Sigmoid colon (tissue), 7 donors: ENCODE measurements around the gene PLXNB2. TPM values are rescaled to one million over a fixed set of nuclear protein-coding genes. Genes with fewer than 3 reads are reported as not detected.

ENCODE experiments used
- DNase-seq: peaks from one replicate; pipeline ENCODE4 v3.0.0-alpha.2; 2019
- H3K27ac ChIP-seq, 4 donors: fragments of 200-600 bp; sonication (generic); one replicate each; pipeline ENCODE4 v1.5.1; 2016 to 2019; ENCODE audit warnings: mild to moderate bottlenecking in 1 of 4
- H3K27me3 ChIP-seq, 3 donors: fragments of 200-600 bp; sonication (generic); one replicate each; pipeline ENCODE4 v1.5.1; 2019; ENCODE audit warnings: mild to moderate bottlenecking in 1 of 3
- H3K36me3 ChIP-seq, 4 donors: fragments of 200-600 bp; sonication (generic); one replicate each; pipeline ENCODE4 v1.5.1; 2016 to 2019
- H3K4me1 ChIP-seq, 4 donors: fragments of 200-600 bp; sonication (generic); one replicate each; pipeline ENCODE4 v1.5.1; 2017 to 2019
- H3K4me3 ChIP-seq, 4 donors: fragments of 200-600 bp; sonication (generic); one replicate each; pipeline ENCODE4 v1.5.1; 2017 to 2019; ENCODE audit warnings: mild to moderate bottlenecking in 2 of 4, moderate library complexity in 1 of 4
- H3K9me3 ChIP-seq, 4 donors: fragments of 200-600 bp in 3 of 4; sonication (generic) in 3 of 4; one replicate each; pipeline versions ENCODE4 v1.5.1 to v1.6.1; 2013 to 2019
- CTCF ChIP-seq, 4 experiments: fragments of 450-650 bp in 3 of 4; fragments of 200-600 bp in 1 of 4; IDR thresholded peaks; one replicate each; pipeline ENCODE4 v1.5.1; 2016 to 2019; ENCODE audit warnings: antibody characterized with exemption in 4 of 4, mild to moderate bottlenecking in 3 of 4, moderate library complexity in 2 of 4
- EP300 ChIP-seq, 4 donors: sonication (generic); formaldehyde crosslinking; IDR thresholded peaks; one replicate each; pipeline ENCODE4 v1.6.1; 2017; ENCODE audit warnings: antibody characterized with exemption in 4 of 4
- POLR2A ChIP-seq, 2 donors: fragments of 450-650 bp; IDR thresholded peaks; one replicate each; pipeline ENCODE4 v1.6.1; 2016; ENCODE audit warnings: antibody characterized with exemption in 2 of 2, mild to moderate bottlenecking in 2 of 2, moderate library complexity in 2 of 2
- POLR2AphosphoS5 ChIP-seq, 4 donors: sonication (generic); formaldehyde crosslinking; IDR thresholded peaks; one replicate each; pipeline ENCODE4 v1.6.1; 2017; ENCODE audit warnings: antibody characterized with exemption in 4 of 4
- WGBS, 2 donors: extraction: QIAGEN DNeasy Blood & Tissue Kit; methylation state at CpG; one replicate each; pipeline ENCODE4 v1.1.7; 2013; 5-methylcytosine and 5-hydroxymethylcytosine counted together
- intact Hi-C: fragments of 100-400 bp; cut with DNase I; formaldehyde crosslinking; loops from one replicate; pipeline ENCODE4 v1.15.1; 2023
- polyA plus RNA-seq, 3 donors: library from polyadenylated mRNA; stranded (reverse); fragments of 200-250 nt; gene quantifications; one replicate each; pipeline ENCODE4 v1.2.3, GENCODE V29; 2013
- total RNA-seq, 4 donors: library from RNA; depleted of rRNA; stranded (reverse); fragments of >200 nt; gene quantifications; one replicate each; pipeline ENCODE4 v1.1.0, GENCODE V29; 2016
- donor health status: healthy with polysubstance abuse.
- donor health status: Bipolar disorder and iron deficiency.
- donor health status: healthy.

The PLXNB2 gene
- total and polyA plus RNA-seq, 7 donors = 18.6 to 150 (median 67.5) TPM

DNA sequence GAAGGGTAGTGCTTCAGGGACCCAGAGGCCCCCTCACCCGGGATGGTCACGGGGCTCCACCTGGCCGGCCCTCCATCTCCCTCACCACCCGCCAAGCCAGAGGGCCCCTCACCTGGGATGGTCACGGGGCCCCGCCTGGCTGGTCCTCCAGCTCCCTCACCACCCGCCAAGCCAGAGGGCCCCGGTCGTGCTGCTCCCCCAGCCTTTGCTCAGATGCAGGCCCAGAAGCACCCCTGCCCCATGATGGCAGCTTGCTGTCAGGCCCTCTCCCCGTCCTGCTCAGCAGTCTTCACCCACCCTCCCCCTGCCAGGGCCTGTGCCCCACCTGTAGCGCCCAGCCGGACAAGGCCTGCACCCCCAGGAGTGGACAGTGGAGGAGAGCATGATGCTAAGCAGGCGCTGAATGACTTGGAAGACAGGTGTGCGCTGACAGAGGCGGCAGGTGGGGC lies 12.1 kb upstream of the PLXNB2 start:
- no peak overlapping the region for H3K27ac ChIP-seq
- no peaks in the 10 kb centered on the region for H3K36me3 ChIP-seq
- H3K9me3 ChIP-seq = no peaks in the 10 kb centered on the region
- TF ChIP-seq POLR2A (IDR thresholded peaks at IDR 0.05) = no peak
- TF ChIP-seq CTCF (IDR thresholded peaks at IDR 0.05) = no peak
- TF ChIP-seq EP300 (IDR thresholded peaks at IDR 0.05) = no peak
- no peak for TF ChIP-seq POLR2AphosphoS5 (IDR thresholded peaks at IDR 0.05)
- intact Hi-C loops = no loop called here
- DNase-seq = no peak
- no peaks in the 10 kb centered on the region for H3K4me1 ChIP-seq
- H3K4me3 ChIP-seq = no peak overlapping the region
- H3K27me3 ChIP-seq = no peaks in the 10 kb centered on the region
- WGBS, 2 donors = 92 to 95% methylated on average over 15 of the region's 15 CpGs

- Histone ChIP-seq H3K4me3 (no peak overlapping the region), H3K36me3 (no peaks in the 10 kb centered on the region), H3K9me3 (no peaks in the 10 kb centered on the region), H3K4me1 (no peaks in the 10 kb centered on the region), H3K27ac (no peak overlapping the region), H3K27me3 (no peaks in the 10 kb centered on the region)
- intact Hi-C loops = no loop called here
- TF ChIP-seq POLR2AphosphoS5 (IDR thresholded peaks at IDR 0.05) (no peak), POLR2A (IDR thresholded peaks at IDR 0.05) (no peak), EP300 (IDR thresholded peaks at IDR 0.05) (no peak), CTCF (IDR thresholded peaks at IDR 0.05) (no peak)
- WGBS, 2 donors = 81 to 82% methylated on average over 21 of the region's 21 CpGs
- no peak for DNase-seq
Observed at GRCh38 chr22:50318698-50319411, 11.4 kb upstream of the PLXNB2 start.

DNA sequence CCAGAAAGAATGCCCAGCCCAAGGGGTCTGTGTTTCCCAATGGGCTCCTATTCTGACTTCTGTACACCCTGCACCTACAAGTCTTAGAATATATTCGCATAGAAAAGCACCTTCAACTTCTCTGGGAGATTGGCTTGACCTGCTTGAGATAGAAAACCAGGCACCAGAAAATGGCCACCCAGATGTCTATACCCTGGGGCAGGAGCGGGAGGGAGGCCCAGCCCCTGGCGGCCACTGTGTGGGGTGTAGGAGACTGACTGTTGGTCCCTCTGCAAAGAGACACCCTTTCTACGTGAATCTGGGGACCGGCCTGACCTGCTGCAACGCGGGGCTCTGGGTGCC lies 10.9 kb upstream of the PLXNB2 start:
- DNase-seq = no peak
- Histone ChIP-seq H3K9me3 (no peaks in the 10 kb centered on the region), H3K36me3 (no peaks in the 10 kb centered on the region), H3K4me1 (no peaks in the 10 kb centered on the region), H3K4me3 (no peak overlapping the region), H3K27me3 (no peaks in the 10 kb centered on the region), H3K27ac (no peak overlapping the region)
- WGBS, 2 donors = 87 to 91% methylated on average over 7 of the region's 7 CpGs
- TF ChIP-seq POLR2A (IDR thresholded peaks at IDR 0.05) (no peak), POLR2AphosphoS5 (IDR thresholded peaks at IDR 0.05) (no peak), EP300 (IDR thresholded peaks at IDR 0.05) (no peak), CTCF (IDR thresholded peaks at IDR 0.05) (no peak)
- intact Hi-C loops = no loop called here

DNA sequence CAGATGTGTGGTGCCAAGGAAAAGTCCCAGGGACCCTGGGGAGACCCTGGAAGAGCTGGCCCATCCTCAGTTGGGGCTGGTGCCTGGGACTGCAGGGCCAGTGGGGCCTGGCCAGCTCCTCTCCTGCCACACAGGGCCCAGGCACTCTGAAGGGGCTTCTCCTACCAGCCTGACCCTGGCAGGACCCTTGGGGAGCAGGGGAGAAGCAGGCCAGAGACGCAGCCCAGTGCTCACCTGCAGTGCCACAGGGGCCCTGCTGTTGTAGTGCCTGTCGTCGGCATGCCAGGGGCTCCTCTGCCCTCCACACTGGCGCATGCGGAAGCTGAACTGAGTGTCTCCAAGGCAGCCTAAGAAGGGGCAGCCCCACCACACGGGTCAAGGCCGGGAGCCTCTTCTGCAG lies 10.2 kb upstream of the PLXNB2 start:
- no peak for TF ChIP-seq EP300 (IDR thresholded peaks at IDR 0.05)
- TF ChIP-seq POLR2A (IDR thresholded peaks at IDR 0.05) = no peak
- TF ChIP-seq CTCF (IDR thresholded peaks at IDR 0.05) = no peak
- WGBS, 2 donors = 91 to 94% methylated on average over 7 of the region's 7 CpGs
- Histone ChIP-seq H3K4me3 (no peak overlapping the region), H3K9me3 (no peaks in the 10 kb centered on the region), H3K36me3 (no peaks in the 10 kb centered on the region), H3K4me1 (no peaks in the 10 kb centered on the region), H3K27me3 (no peaks in the 10 kb centered on the region), H3K27ac (no peak overlapping the region)
- DNase-seq = no peak
- intact Hi-C loops = no loop called here

- Histone ChIP-seq H3K36me3 (no peaks in the 10 kb centered on the region), H3K27me3 (no peaks in the 10 kb centered on the region), H3K9me3 (no peaks in the 10 kb centered on the region), H3K4me1 (no peaks in the 10 kb centered on the region), H3K27ac (no peak overlapping the region), H3K4me3 (no peak overlapping the region)
- 75 to 88% methylated on average over 9 of the region's 9 CpGs for WGBS, 2 donors
- TF ChIP-seq POLR2A (IDR thresholded peaks at IDR 0.05) (no peak), POLR2AphosphoS5 (IDR thresholded peaks at IDR 0.05) (no peak), CTCF (IDR thresholded peaks at IDR 0.05) (no peak), EP300 (IDR thresholded peaks at IDR 0.05) (no peak)
- intact Hi-C loops = no loop called here
- no peak for DNase-seq
Observed at GRCh38 chr22:50317178-50317577, 9.7 kb upstream of the PLXNB2 start.
